ENCODE measurements around the gene CDKN2B-AS1.
A peak's percentile ranks its signal among the peaks of the same experiment; 100 is the strongest.

Gene CDKN2B-AS1

GRCh38 chr9:22147813-22148527, 153.4 kb downstream of the CDKN2B-AS1 start:
- Mint-ChIP-seq H3K4me1 (ENCODE audit: low read depth in 2 of 2) (no peaks in the 10 kb centered on the region), H3K9me3 (no peaks in the 10 kb centered on the region), H3K27ac (no peak overlapping the region), H3K36me3 (ENCODE audit: insufficient read depth) (peaks cover 3% of the 10 kb centered on the region), H3K4me3 (no peak overlapping the region), H3K27me3 (peaks cover 10 to 20% of the 10 kb centered on the region in 2 donors)
- DNase-seq (no peak), ATAC-seq (replicated peaks) (peak; percentile 66)

GRCh38 chr9:22148528-22148875, 153.9 kb downstream of the CDKN2B-AS1 start:
- Mint-ChIP-seq H3K4me3 (no peak overlapping the region), H3K27ac (no peak overlapping the region), H3K27me3 (peaks cover 10 to 20% of the 10 kb centered on the region in 2 donors), H3K36me3 (ENCODE audit: insufficient read depth) (peaks cover 3% of the 10 kb centered on the region), H3K4me1 (ENCODE audit: low read depth in 2 of 2) (no peaks in the 10 kb centered on the region), H3K9me3 (no peaks in the 10 kb centered on the region)
- no peak for ATAC-seq (replicated peaks)
- no peak for DNase-seq

GRCh38 chr9:22148876-22149637, 154.5 kb downstream of the CDKN2B-AS1 start:
- ATAC-seq (replicated peaks) (no peak), DNase-seq (no peak)
- Mint-ChIP-seq H3K36me3 (ENCODE audit: insufficient read depth) (peaks cover 3% of the 10 kb centered on the region), H3K27me3 (peaks cover 10 to 15% of the 10 kb centered on the region in 2 donors), H3K4me1 (ENCODE audit: low read depth in 2 of 2) (no peaks in the 10 kb centered on the region), H3K4me3 (no peak overlapping the region), H3K9me3 (no peaks in the 10 kb centered on the region), H3K27ac (no peak overlapping the region)

GRCh38 chr9:22154064-22154463, 159.5 kb downstream of the CDKN2B-AS1 start:
- H3K4me3 Mint-ChIP-seq: no peak overlapping the region
- no peaks in the 10 kb centered on the region for H3K36me3 Mint-ChIP-seq (ENCODE audit: insufficient read depth)
- DNase-seq: no peak
- no peaks in the 10 kb centered on the region for H3K9me3 Mint-ChIP-seq
- no peaks in the 10 kb centered on the region for H3K4me1 Mint-ChIP-seq (ENCODE audit: low read depth in 2 of 2)
- no peak overlapping the region for H3K27ac Mint-ChIP-seq
- H3K27me3 Mint-ChIP-seq: no peaks in the 10 kb centered on the region
- no peak for ATAC-seq (replicated peaks)

GRCh38 chr9:22156586-22156985, 162.0 kb downstream of the CDKN2B-AS1 start:
- ATAC-seq (replicated peaks) (no peak), DNase-seq (no peak)
- H3K27me3 Mint-ChIP-seq: no peaks in the 10 kb centered on the region
- no peaks in the 10 kb centered on the region for H3K36me3 Mint-ChIP-seq (ENCODE audit: insufficient read depth)
- H3K9me3 Mint-ChIP-seq: no peaks in the 10 kb centered on the region
- H3K4me3 Mint-ChIP-seq: no peak overlapping the region
- no peak overlapping the region for H3K27ac Mint-ChIP-seq
- no peaks in the 10 kb centered on the region for H3K4me1 Mint-ChIP-seq (ENCODE audit: low read depth in 2 of 2)

GRCh38 chr9:22157276-22157675, 162.7 kb downstream of the CDKN2B-AS1 start:
- Mint-ChIP-seq H3K36me3 (ENCODE audit: insufficient read depth) (no peaks in the 10 kb centered on the region), H3K4me3 (no peak overlapping the region), H3K9me3 (no peaks in the 10 kb centered on the region), H3K27me3 (peaks cover 0 to 5% of the 10 kb centered on the region in 2 donors), H3K4me1 (ENCODE audit: low read depth in 2 of 2) (no peaks in the 10 kb centered on the region), H3K27ac (no peak overlapping the region)
- DNase-seq (no peak), ATAC-seq (replicated peaks) (no peak)

GRCh38 chr9:22157828-22158227, 163.2 kb downstream of the CDKN2B-AS1 start:
- no peaks in the 10 kb centered on the region for H3K36me3 Mint-ChIP-seq (ENCODE audit: insufficient read depth)
- peaks cover 0 to 9% of the 10 kb centered on the region in 2 donors for H3K27me3 Mint-ChIP-seq
- DNase-seq: no peak
- no peak overlapping the region for H3K27ac Mint-ChIP-seq
- no peak for ATAC-seq (replicated peaks)
- H3K9me3 Mint-ChIP-seq: no peaks in the 10 kb centered on the region
- H3K4me3 Mint-ChIP-seq: no peak overlapping the region
- no peaks in the 10 kb centered on the region for H3K4me1 Mint-ChIP-seq (ENCODE audit: low read depth in 2 of 2)

- Mint-ChIP-seq H3K4me3 (no peak overlapping the region), H3K27me3 (peaks cover 0 to 9% of the 10 kb centered on the region in 2 donors), H3K36me3 (ENCODE audit: insufficient read depth) (no peaks in the 10 kb centered on the region), H3K9me3 (no peaks in the 10 kb centered on the region), H3K4me1 (ENCODE audit: low read depth in 2 of 2) (no peaks in the 10 kb centered on the region), H3K27ac (no peak overlapping the region)
- ATAC-seq (replicated peaks): no peak
- DNase-seq: no peak
These were observed 163.7 kb downstream of the CDKN2B-AS1 start for GRCh38 chr9:22158271-22158670.

GRCh38 chr9:22158927-22159346, 164.3 kb downstream of the CDKN2B-AS1 start:
- ATAC-seq (replicated peaks): no peak
- Mint-ChIP-seq H3K4me3 (no peak overlapping the region), H3K27me3 (peaks cover 0 to 9% of the 10 kb centered on the region in 2 donors), H3K4me1 (ENCODE audit: low read depth in 2 of 2) (no peaks in the 10 kb centered on the region), H3K27ac (no peak overlapping the region), H3K9me3 (no peaks in the 10 kb centered on the region), H3K36me3 (ENCODE audit: insufficient read depth) (no peaks in the 10 kb centered on the region)
- DNase-seq: no peak

- H3K36me3 Mint-ChIP-seq (ENCODE audit: insufficient read depth): no peaks in the 10 kb centered on the region
- H3K27me3 Mint-ChIP-seq: peaks cover 0 to 12% of the 10 kb centered on the region in 2 donors
- no peak overlapping the region for H3K4me3 Mint-ChIP-seq
- H3K4me1 Mint-ChIP-seq (ENCODE audit: low read depth in 2 of 2): no peaks in the 10 kb centered on the region
- no peak for DNase-seq
- no peaks in the 10 kb centered on the region for H3K9me3 Mint-ChIP-seq
- ATAC-seq (replicated peaks): no peak
- no peak overlapping the region for H3K27ac Mint-ChIP-seq
These were observed 165.0 kb downstream of the CDKN2B-AS1 start for GRCh38 chr9:22159586-22159985.

GRCh38 chr9:22160221-22160620, 165.6 kb downstream of the CDKN2B-AS1 start:
- Mint-ChIP-seq H3K4me3 (no peak overlapping the region), H3K4me1 (ENCODE audit: low read depth in 2 of 2) (no peaks in the 10 kb centered on the region), H3K27ac (no peak overlapping the region), H3K36me3 (ENCODE audit: insufficient read depth) (no peaks in the 10 kb centered on the region), H3K9me3 (no peaks in the 10 kb centered on the region), H3K27me3 (peaks cover 0 to 18% of the 10 kb centered on the region in 2 donors)
- DNase-seq (no peak), ATAC-seq (replicated peaks) (no peak)

- no peak overlapping the region for H3K4me3 Mint-ChIP-seq
- H3K9me3 Mint-ChIP-seq: no peaks in the 10 kb centered on the region
- DNase-seq (no peak), ATAC-seq (replicated peaks) (no peak)
- no peaks in the 10 kb centered on the region for H3K4me1 Mint-ChIP-seq (ENCODE audit: low read depth in 2 of 2)
- H3K36me3 Mint-ChIP-seq (ENCODE audit: insufficient read depth): peaks cover 4% of the 10 kb centered on the region
- H3K27me3 Mint-ChIP-seq: peaks cover 0 to 24% of the 10 kb centered on the region in 2 donors
- no peak overlapping the region for H3K27ac Mint-ChIP-seq
These were observed 170.6 kb downstream of the CDKN2B-AS1 start for GRCh38 chr9:22165144-22165543.

- H3K9me3 Mint-ChIP-seq: no peaks in the 10 kb centered on the region
- no peak for ATAC-seq (replicated peaks)
- H3K4me3 Mint-ChIP-seq: no peak overlapping the region
- no peak for DNase-seq
- H3K4me1 Mint-ChIP-seq (ENCODE audit: low read depth in 2 of 2): no peaks in the 10 kb centered on the region
- H3K27ac Mint-ChIP-seq: no peak overlapping the region
- peaks cover 0 to 15% of the 10 kb centered on the region in 2 donors for H3K27me3 Mint-ChIP-seq
- H3K36me3 Mint-ChIP-seq (ENCODE audit: insufficient read depth): peaks cover 4% of the 10 kb centered on the region
These were observed 174.7 kb downstream of the CDKN2B-AS1 start for GRCh38 chr9:22169243-22169642.
